SK-N-SH treated with all-trans-retinoic acid at 6 μM for 48 hours (cell line): ENCODE results near the gene SEBOX.

Experiments
- ATAC-seq: fragments of 200-7000 bp; cut with Tn5 transposase; 3 replicates; pipeline ENCODE4 v1.9.1; 2020; ENCODE audit warnings: mild to moderate bottlenecking, moderate library complexity
- ARNTL ChIP-seq: fragments of 450-650 bp; formaldehyde crosslinking; IDR thresholded peaks from 2 replicates; pipeline ENCODE4 v1.5.0; 2020; ENCODE audit warnings: low read depth, mild to moderate bottlenecking, moderate library complexity, borderline replicate concordance
- BACH2 ChIP-seq: fragments of 250-450 bp; sonication (Bioruptor Pico); IDR thresholded peaks from 2 replicates; pipeline ENCODE4 v1.9.0; 2021; ENCODE audit warnings: mild to moderate bottlenecking, borderline replicate concordance
- CREB5 ChIP-seq: fragments of 250-450 bp; sonication (Bioruptor Pico); IDR thresholded peaks from 2 replicates; pipeline ENCODE4 v1.5.1; 2020; ENCODE audit warnings: low read depth, mild to moderate bottlenecking, moderate library complexity
- CSDC2 ChIP-seq: fragments of 250-450 bp; sonication (Bioruptor Pico); IDR thresholded peaks from 2 replicates; pipeline ENCODE4 v1.5.0; 2020; ENCODE audit warnings: mild to moderate bottlenecking, moderate library complexity
- CSRNP3 ChIP-seq: fragments of 250-450 bp; sonication (Bioruptor Pico); IDR thresholded peaks from 2 replicates; pipeline ENCODE4 v1.5.1; 2021; ENCODE audit warnings: mild to moderate bottlenecking, moderate library complexity
- ESRRG ChIP-seq: fragments of 250-450 bp; sonication (Bioruptor Pico); IDR thresholded peaks from 2 replicates; pipeline ENCODE4 v1.6.1; 2021; ENCODE audit warnings: mild to moderate bottlenecking
- GLIS3 ChIP-seq: fragments of 250-450 bp; sonication (Bioruptor Pico); IDR thresholded peaks from 2 replicates; pipeline ENCODE4 v1.5.0; 2020; ENCODE audit warnings: mild to moderate bottlenecking, moderate library complexity
- ISL1 ChIP-seq: fragments of 250-450 bp; sonication (Bioruptor Pico); IDR thresholded peaks from 2 replicates; pipeline ENCODE4 v2.1.2; 2022; ENCODE audit warnings: mild to moderate bottlenecking, moderate library complexity
- POU6F1 ChIP-seq: fragments of 250-450 bp; sonication (Bioruptor Pico); IDR thresholded peaks from 2 replicates; pipeline ENCODE4 v1.8.0; 2021; ENCODE audit warnings: low read depth, mild to moderate bottlenecking, moderate library complexity, borderline replicate concordance
- PPARA ChIP-seq: fragments of 250-450 bp; sonication (Bioruptor Pico); IDR thresholded peaks from 2 replicates; pipeline ENCODE4 v1.5.0; 2020; ENCODE audit warnings: mild to moderate bottlenecking, borderline replicate concordance
- RARB ChIP-seq: fragments of 250-450 bp; sonication (Bioruptor Pico); IDR thresholded peaks from 2 replicates; pipeline ENCODE4 v1.8.0; 2021; ENCODE audit warnings: mild to moderate bottlenecking, moderate library complexity
- SNAI2 ChIP-seq: fragments of 250-450 bp; sonication (Bioruptor Pico); IDR thresholded peaks from 2 replicates; pipeline ENCODE4 v1.5.0; 2020; ENCODE audit warnings: mild to moderate bottlenecking, moderate library complexity
- TOX ChIP-seq: fragments of 250-450 bp; sonication (Bioruptor Pico); IDR thresholded peaks from 2 replicates; pipeline ENCODE4 v1.8.0; 2021; ENCODE audit warnings: mild to moderate bottlenecking, moderate library complexity, borderline replicate concordance
- TSHZ2 ChIP-seq: fragments of 250-450 bp; sonication (Bioruptor Pico); IDR thresholded peaks from 2 replicates; pipeline ENCODE4 v1.5.0; 2020; ENCODE audit warnings: mild to moderate bottlenecking, moderate library complexity
- ZC3H10 ChIP-seq: fragments of 250-450 bp; sonication (Bioruptor Pico); IDR thresholded peaks from 2 replicates; pipeline ENCODE4 v1.5.1; 2021; ENCODE audit warnings: mild to moderate bottlenecking, moderate library complexity
- ZFP3 ChIP-seq: fragments of 250-450 bp; sonication (Bioruptor Pico); IDR thresholded peaks from 2 replicates; pipeline ENCODE4 v1.5.0; 2020; ENCODE audit warnings: mild to moderate bottlenecking, moderate library complexity
- ZFP30 ChIP-seq: fragments of 450-650 bp; formaldehyde crosslinking; IDR thresholded peaks from 2 replicates; pipeline ENCODE4 v1.5.0; 2022; ENCODE audit warnings: mild to moderate bottlenecking, moderate library complexity
- ZNF565 ChIP-seq: fragments of 450-650 bp; formaldehyde crosslinking; conservative IDR thresholded peaks from 2 replicates; pipeline ENCODE4 v1.5.0; 2020; ENCODE audit warnings: low read depth, mild to moderate bottlenecking, moderate library complexity
- ZNF70 ChIP-seq: fragments of 450-650 bp; formaldehyde crosslinking; IDR thresholded peaks from 2 replicates; pipeline ENCODE4 v1.5.0; 2020; ENCODE audit warnings: mild to moderate bottlenecking, moderate library complexity

Gene SEBOX

GRCh38 chr17:28348979-28349378, 16.0 kb downstream of the SEBOX start (continued):
- TF ChIP-seq CREB5, result no peak
- TF ChIP-seq BACH2 (CRISPR knock-in tag), result no peak
- no peak for TF ChIP-seq ZC3H10 (CRISPR knock-in tag)
- TF ChIP-seq CSRNP3, result no peak
- no peak for TF ChIP-seq ZNF70 (CRISPR knock-in tag)
- no peak for TF ChIP-seq ZFP3 (CRISPR knock-in tag)
- no peak for TF ChIP-seq ISL1 (CRISPR knock-in tag)

- ATAC-seq, result peak; percentile 89
- TF ChIP-seq CSRNP3, result no peak
- no peak for TF ChIP-seq SNAI2 (CRISPR knock-in tag)
- no peak for TF ChIP-seq ARNTL (CRISPR knock-in tag)
- 0 out of 2 replicates have a peak, but pooled peaks have one; percentile 3 for TF ChIP-seq GLIS3 (CRISPR knock-in tag)
- TF ChIP-seq CSDC2 (CRISPR knock-in tag), result peak; percentile 46; the same call in 1 of the 2 replicates
- TF ChIP-seq ISL1 (CRISPR knock-in tag), result no peak
- no peak for TF ChIP-seq TSHZ2
- TF ChIP-seq ZNF565 (CRISPR knock-in tag), result no peak
- no peak for TF ChIP-seq ZNF70 (CRISPR knock-in tag)
- no peak for TF ChIP-seq TOX
- no peak for TF ChIP-seq ZFP30
Observed at GRCh38 chr17:28347261-28347891, 17.6 kb downstream of the SEBOX start.

GRCh38 chr17:28346746-28347246, 18.2 kb downstream of the SEBOX start:
- ATAC-seq, result peak; percentile 59
- TF ChIP-seq ZNF565 (CRISPR knock-in tag), result no peak
- no peak for TF ChIP-seq ISL1 (CRISPR knock-in tag)
- TF ChIP-seq POU6F1 (CRISPR knock-in tag), result no peak

GRCh38 chr17:28346199-28346580, 18.8 kb downstream of the SEBOX start:
- no peak for ATAC-seq
- no peak for TF ChIP-seq ESRRG (CRISPR knock-in tag)
- no peak for TF ChIP-seq RARB (CRISPR knock-in tag)
- TF ChIP-seq PPARA (CRISPR knock-in tag), result no peak
- TF ChIP-seq BACH2 (CRISPR knock-in tag), result no peak
